HG03045 (cell line): ENCODE data around the gene MMP2.
A peak's percentile ranks its signal among the peaks of the same experiment; 100 is the strongest.

ENCODE experiments used
- ATAC-seq: cut with Tn5 transposase; IDR thresholded peaks from one replicate; pipeline ENCODE4 v1.9.1; 2021; ENCODE audit warnings: mild to moderate bottlenecking, moderate library complexity; ENCODE audit not compliant: unreplicated experiment

MMP2 gene

DNA sequence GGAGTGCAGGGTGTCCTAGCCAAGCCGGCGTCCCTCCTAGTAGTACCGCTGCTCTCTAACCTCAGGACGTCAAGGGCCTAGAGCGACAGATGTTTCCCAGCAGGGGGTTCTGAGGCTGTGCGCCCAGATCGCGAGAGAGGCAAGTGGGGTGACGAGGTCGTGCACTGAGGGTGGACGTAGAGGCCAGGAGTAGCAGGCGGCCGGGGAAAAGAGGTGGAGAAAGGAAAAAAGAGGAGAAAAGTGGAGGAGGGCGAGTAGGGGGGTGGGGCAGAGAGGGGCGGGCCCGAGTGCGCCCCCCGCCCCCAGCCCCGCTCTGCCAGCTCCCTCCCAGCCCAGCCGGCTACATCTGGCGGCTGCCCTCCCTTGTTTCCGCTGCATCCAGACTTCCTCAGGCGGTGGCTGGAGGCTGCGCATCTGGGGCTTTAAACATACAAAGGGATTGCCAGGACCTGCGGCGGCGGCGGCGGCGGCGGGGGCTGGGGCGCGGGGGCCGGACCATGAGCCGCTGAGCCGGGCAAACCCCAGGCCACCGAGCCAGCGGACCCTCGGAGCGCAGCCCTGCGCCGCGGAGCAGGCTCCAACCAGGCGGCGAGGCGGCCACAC, at the start of gene MMP2:
Gene MMP2 (plus strand): TSS at position 372 of the 603 bp plus-strand sequence. CDS start 282 bp downstream, outside the sequence.
- no peak for ATAC-seq

GRCh38 chr16:55433030-55433429, 46.0 kb upstream of the MMP2 start:
- no peak for ATAC-seq

GRCh38 chr16:55433535-55433934, 45.5 kb upstream of the MMP2 start:
- no peak for ATAC-seq

DNA sequence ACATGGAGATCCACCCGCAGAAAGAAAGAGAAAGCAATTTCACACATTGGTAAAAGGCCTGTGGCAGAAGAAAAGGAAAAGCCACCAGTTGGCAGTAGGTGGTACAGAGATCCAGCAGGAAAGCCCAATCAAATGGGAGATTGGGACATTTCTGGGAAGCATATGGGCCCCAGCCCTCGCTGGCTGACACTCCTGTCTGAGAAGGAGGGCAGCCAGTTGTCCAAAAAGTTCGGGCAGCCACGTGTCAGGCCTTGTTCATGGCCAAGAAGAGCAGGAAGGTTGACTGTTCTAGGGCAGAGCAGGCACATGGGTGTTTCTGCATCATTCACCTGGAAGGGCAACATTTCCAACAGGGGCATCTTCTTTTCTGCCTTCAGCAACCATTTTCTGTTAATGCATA, 45.0 kb upstream of the MMP2 start:
- no peak for ATAC-seq

GRCh38 chr16:55435387-55435786, 43.6 kb upstream of the MMP2 start:
- ATAC-seq: no peak

- ATAC-seq: no peak
Observed at GRCh38 chr16:55436587-55436986, 42.4 kb upstream of the MMP2 start.

GRCh38 chr16:55437625-55438024, 41.4 kb upstream of the MMP2 start:
- ATAC-seq: no peak

DNA sequence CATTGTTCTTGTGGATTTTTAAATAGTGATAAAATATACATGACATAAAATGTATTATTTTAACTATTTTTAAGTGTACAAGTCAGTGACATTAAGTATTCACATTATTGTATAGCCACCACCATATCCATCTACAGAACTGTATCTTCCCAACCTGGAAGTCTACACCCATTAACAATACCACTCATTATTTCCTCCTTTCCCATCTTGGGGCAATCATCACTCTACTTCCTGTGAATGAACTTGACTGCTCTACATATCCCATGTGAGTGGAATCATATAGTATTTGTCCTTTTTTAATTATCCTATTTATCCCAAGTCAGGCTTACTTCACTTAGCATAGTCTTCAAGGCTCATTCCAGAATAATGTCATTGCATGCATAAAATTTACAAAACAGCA, 40.7 kb upstream of the MMP2 start:
- no peak for ATAC-seq

GRCh38 chr16:55439101-55439690, 39.8 kb upstream of the MMP2 start:
- ATAC-seq: no peak

DNA sequence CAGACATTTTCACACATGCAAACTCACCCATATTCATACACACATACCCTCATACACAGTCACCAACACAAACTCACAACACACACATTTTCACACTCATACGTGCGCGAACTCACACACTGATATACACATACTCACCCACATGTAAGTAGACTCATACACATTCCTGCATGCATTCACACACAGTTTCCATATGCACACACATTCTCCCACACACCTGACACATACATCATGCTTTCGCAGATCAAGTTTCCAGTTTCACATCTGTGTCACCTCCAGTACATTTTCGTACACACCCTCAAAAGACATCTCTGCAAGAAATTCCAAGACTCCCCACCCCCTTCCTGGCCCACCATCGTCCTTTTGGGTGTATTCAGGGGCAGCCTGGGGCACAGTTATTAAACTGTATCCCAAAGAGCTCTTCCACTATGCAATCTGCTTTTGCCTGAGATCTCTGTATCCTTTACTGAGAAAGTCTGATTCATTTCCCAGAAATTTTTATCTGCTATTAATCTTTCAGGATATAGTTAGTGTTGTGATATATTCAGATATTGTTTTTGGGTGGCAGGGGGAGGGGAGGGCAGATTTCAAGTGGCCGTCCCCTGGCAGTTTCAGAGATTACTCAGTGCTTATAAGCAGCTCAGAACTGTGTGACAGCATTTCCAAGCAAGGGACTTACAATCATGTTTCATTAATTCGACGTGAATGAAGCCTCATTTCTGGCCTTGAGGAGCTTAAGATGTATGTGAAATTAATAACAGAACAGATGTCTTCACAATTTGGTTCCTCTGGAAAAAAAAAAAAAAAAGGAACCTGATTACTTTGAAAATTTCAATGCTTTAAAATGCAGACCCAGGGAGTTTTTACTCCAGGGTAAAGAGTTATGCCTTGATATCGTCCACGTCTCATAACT, 35.3 kb upstream of the MMP2 start:
- ATAC-seq: no peak

- ATAC-seq: no peak
Observed at GRCh38 chr16:55444754-55445485, 34.1 kb upstream of the MMP2 start.

DNA sequence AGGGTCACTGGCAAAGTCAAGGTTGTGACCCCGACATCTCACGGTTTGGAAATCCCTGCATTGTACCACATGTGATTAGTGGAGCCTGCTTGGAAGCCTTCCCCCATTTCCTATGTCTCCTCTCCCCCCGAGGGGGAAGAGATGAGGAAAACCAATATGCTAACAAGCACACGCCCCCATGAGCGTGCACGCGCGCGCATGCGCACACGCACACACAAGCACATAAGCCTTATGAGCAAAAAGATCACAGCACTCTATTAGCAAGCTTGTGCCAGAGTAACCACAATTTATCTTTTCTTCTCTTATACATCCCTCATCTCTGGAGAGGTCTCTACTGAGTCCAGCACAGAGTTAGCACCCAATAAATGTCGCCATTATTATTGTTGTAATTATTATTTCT, 31.8 kb upstream of the MMP2 start:
- no peak for ATAC-seq

DNA sequence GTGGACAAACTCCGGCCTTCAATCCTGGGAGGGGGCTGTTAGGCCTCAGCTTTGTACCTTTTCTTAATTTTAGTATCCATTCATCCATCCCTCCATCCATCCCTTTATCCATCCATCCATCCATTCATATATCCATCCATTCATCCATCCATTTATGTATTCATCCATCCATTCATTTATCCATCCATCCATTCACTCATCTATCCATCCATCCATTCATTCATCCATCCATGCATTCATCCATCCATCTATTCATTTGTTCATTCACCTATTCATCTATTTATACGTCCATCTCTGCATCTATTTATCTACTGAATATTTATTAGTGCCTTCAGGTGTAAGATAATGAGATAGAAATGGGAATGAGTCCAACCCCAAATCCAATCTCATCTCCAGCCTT, 26.0 kb upstream of the MMP2 start:
- no peak for ATAC-seq

DNA sequence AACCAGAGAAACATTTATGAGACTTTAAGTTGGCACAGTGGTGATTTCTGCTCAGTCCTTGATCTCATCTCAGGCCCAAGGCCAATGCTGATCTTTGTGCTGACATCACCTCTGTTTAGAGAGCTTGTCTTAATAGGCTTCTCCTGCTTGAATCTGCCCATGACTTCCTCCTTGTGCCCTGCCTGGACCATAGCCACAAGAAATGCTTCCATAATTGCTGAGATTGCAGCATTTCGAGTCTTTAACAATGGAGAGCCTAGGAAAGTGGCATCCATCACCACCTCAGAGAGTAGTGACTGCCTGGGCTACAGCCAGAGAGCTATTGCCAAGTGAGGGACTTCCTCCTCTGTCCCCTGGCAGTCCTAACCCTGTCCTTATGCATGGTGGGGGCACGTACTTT, 25.1 kb upstream of the MMP2 start:
- no peak for ATAC-seq

DNA sequence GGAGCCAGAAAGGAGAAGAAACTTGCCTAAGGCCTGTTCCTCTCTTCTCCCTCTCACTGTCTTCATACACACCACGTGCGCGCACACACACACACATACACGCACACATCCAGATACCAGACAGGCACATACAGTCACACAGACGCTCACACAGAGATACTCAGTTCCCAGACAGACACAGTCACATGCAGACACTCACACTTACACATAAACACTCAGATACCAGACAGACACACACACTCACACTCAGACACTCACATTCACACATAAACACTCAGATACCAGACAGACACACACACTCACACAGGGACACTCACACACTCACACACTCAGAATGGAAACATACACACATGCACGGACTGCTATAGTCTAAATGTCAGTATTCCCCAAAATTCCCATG, 24.1 kb upstream of the MMP2 start:
- no peak for ATAC-seq

GRCh38 chr16:55462241-55462640, 16.8 kb upstream of the MMP2 start:
- ATAC-seq: no peak

GRCh38 chr16:55464375-55464774, 14.6 kb upstream of the MMP2 start:
- no peak for ATAC-seq

GRCh38 chr16:55465077-55465896, 13.7 kb upstream of the MMP2 start:
- peak; percentile 90 for ATAC-seq

GRCh38 chr16:55466209-55466608, 12.8 kb upstream of the MMP2 start:
- no peak for ATAC-seq

DNA sequence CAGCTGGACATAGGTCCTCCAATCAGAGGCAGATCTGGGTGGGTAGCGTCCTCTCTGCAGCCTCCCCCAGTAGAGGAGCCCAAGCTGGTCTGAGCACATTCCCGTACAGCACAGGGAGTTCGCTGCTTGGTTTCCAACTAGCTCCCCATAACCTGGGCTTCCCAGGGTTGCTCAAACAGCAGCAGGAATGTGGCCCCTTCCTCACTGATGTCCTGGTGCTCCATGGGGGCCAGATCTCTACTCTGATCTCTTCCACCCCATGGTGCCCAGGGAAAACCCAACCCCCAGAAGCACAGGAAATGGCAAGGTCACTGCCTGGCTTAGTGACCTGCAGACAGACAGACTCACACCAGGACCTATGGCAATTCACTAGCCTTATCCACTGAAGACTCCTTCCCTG, 11.1 kb upstream of the MMP2 start:
- no peak for ATAC-seq
